Esophagus squamous epithelium (tissue), 5 donors: ENCODE measurements around the gene MAT2A. TPM values are rescaled to one million over a fixed set of nuclear protein-coding genes. Genes with fewer than 3 reads are reported as not detected.
A peak's percentile ranks its signal among the peaks of the same experiment; 100 is the strongest.
"Not testable (repeated sequence)": the region's sequence is repeated elsewhere in the genome, so short reads cannot be mapped to it uniquely, and the experiment has no call there.

ENCODE experiments used
- DNase-seq: peaks from one replicate; lab custom pipeline; 2025; lab: John Stamatoyannopoulos, UW
- H3K27ac ChIP-seq, 4 donors: fragments of 200-600 bp; sonication (generic); one replicate each; pipeline ENCODE4 v1.5.1; 2016 to 2019; ENCODE audit warnings: mild to moderate bottlenecking in 1 of 4
- H3K27me3 ChIP-seq, 4 donors: fragments of 200-600 bp; sonication (generic); 1 replicate in 3 of 4; 2 replicates in 1 of 4; pipeline versions ENCODE4 v1.5.1 to v1.6.0; 2017 to 2021; ENCODE audit warnings: antibody characterized with exemption in 1 of 4
- H3K36me3 ChIP-seq, 3 donors: fragments of 200-600 bp; sonication (generic); one replicate each; pipeline ENCODE4 v1.5.1; 2016 to 2019
- H3K4me1 ChIP-seq, 3 donors: fragments of 200-600 bp; sonication (generic); one replicate each; pipeline ENCODE4 v1.5.1; 2017 to 2019
- H3K4me3 ChIP-seq, 4 donors: fragments of 200-600 bp; sonication (generic); 1 replicate in 3 of 4; 2 replicates in 1 of 4; pipeline ENCODE4 v1.5.1; 2016 to 2019; ENCODE audit warnings: mild to moderate bottlenecking in 2 of 4, moderate library complexity in 1 of 4
- H3K9me3 ChIP-seq, 3 donors: fragments of 200-600 bp; sonication (generic); one replicate each; pipeline ENCODE4 v1.5.1; 2016 to 2019
- POLR2A ChIP-seq, 4 donors: fragments of 450-650 bp; IDR thresholded peaks; one replicate each; pipeline ENCODE4 v1.6.1; 2017; ENCODE audit warnings: antibody characterized with exemption in 4 of 4, mild to moderate bottlenecking in 4 of 4, moderate library complexity in 3 of 4
- WGBS, 2 donors: methylation state at CpG; one replicate each; pipeline ENCODE4 v1.1.5; 2018; 5-methylcytosine and 5-hydroxymethylcytosine counted together
- intact Hi-C: fragments of 100-400 bp; cut with DNase I; formaldehyde crosslinking; loops from one replicate; pipeline ENCODE4 v1.15.0; 2022
- total RNA-seq, 4 donors: library from RNA; depleted of rRNA; stranded (reverse); fragments of >200 nt; gene quantifications; one replicate each; pipeline ENCODE4 v1.1.0, GENCODE V29; 2016
- TF ChIP-seq, protein P1 (sequence below), 6 experiments: fragments of 450-650 bp in 4 of 6; fragments of 200-600 bp in 2 of 6; sonication (generic) in 2 of 6; IDR thresholded peaks; one replicate each; pipeline ENCODE4 v1.5.1; 2016 to 2019; ENCODE audit warnings: antibody characterized with exemption in 6 of 6, mild to moderate bottlenecking in 4 of 6, moderate library complexity in 4 of 6
- donor health status: DM: yes; HTN: yes; CAD: no.

MAT2A gene
- total RNA-seq, 4 donors from 2014 or later, result 81.8 to 272 (median 121) TPM

DNA sequence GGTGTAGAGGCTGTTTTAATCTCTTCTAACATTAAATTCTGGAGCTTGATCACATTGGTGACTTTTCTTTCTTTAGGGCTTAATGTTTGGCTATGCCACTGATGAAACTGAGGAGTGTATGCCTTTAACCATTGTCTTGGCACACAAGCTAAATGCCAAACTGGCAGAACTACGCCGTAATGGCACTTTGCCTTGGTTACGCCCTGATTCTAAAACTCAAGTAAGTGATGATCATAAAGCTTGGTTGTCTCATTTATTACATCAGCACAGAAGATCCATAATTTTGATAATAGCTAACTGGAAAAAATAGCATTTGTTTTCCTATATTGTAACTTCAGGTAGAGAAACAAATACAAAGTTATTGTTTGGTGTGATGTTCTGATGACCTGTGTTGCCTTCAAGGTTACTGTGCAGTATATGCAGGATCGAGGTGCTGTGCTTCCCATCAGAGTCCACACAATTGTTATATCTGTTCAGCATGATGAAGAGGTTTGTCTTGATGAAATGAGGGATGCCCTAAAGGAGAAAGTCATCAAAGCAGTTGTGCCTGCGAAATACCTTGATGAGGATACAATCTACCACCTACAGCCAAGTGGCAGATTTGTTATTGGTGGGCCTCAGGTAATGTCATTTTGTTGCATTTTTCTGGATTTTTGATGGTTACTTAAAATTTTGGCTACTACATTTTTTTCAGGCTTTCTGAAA is 2.9 kb downstream of the MAT2A start:
- DNase-seq, result no peak
- peak overlapping the region; percentile 71 to 84 (median 76) for H3K4me3 ChIP-seq
- peaks cover 19 to 59% (median 30%) of the 10 kb centered on the region in 3 donors for H3K36me3 ChIP-seq

DNA sequence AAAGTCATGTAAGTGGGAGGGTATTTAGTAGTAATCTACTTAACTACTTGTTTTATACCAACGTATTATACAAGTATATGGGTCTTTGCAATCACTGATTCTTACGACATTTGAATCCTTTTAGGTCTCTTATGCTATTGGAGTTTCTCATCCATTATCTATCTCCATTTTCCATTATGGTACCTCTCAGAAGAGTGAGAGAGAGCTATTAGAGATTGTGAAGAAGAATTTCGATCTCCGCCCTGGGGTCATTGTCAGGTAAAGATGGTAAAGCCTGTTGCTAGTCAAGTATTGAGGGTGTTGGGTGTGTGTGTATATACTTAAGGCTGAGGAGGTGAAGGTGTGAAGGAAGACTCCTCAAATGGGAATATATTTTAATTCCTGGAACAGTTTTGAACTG is 3.8 kb downstream of the MAT2A start:
- intact Hi-C loops, result no loop called here
- 48 to 62% methylated on average over 4 of the region's 4 CpGs for WGBS, 2 donors
- Histone ChIP-seq H3K27me3 (no peaks in the 10 kb centered on the region), H3K9me3 (no peaks in the 10 kb centered on the region), H3K27ac (peak overlapping the region in 3 of 4 donors; percentile 22 to 99 (median 96)), H3K4me1 (peaks cover 19 to 77% (median 39%) of the 10 kb centered on the region in 3 donors), H3K4me3 (peak overlapping the region in 2 of 4 donors; percentile 71 to 80), H3K36me3 (peaks cover 19 to 62% (median 30%) of the 10 kb centered on the region in 3 donors)
- TF ChIP-seq, protein P1, sequence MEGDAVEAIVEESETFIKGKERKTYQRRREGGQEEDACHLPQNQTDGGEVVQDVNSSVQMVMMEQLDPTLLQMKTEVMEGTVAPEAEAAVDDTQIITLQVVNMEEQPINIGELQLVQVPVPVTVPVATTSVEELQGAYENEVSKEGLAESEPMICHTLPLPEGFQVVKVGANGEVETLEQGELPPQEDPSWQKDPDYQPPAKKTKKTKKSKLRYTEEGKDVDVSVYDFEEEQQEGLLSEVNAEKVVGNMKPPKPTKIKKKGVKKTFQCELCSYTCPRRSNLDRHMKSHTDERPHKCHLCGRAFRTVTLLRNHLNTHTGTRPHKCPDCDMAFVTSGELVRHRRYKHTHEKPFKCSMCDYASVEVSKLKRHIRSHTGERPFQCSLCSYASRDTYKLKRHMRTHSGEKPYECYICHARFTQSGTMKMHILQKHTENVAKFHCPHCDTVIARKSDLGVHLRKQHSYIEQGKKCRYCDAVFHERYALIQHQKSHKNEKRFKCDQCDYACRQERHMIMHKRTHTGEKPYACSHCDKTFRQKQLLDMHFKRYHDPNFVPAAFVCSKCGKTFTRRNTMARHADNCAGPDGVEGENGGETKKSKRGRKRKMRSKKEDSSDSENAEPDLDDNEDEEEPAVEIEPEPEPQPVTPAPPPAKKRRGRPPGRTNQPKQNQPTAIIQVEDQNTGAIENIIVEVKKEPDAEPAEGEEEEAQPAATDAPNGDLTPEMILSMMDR (IDR thresholded peaks at IDR 0.05), result no peak
- no peak for TF ChIP-seq POLR2A (IDR thresholded peaks at IDR 0.05)
- DNase-seq, result no peak

More for the DNA sequence above, 2.9 kb downstream of the MAT2A start:
- Histone ChIP-seq H3K27ac (peak overlapping the region; percentile 35 to 99 (median 96)), H3K9me3 (no peaks in the 10 kb centered on the region), H3K27me3 (no peaks in the 10 kb centered on the region), H3K4me1 (peaks cover 19 to 79% (median 44%) of the 10 kb centered on the region in 3 donors)
- intact Hi-C loops, result no loop called here
- TF ChIP-seq, protein P1 (IDR thresholded peaks at IDR 0.05), result no peak
- no peak for TF ChIP-seq POLR2A (IDR thresholded peaks at IDR 0.05)
- 18 to 31% methylated on average over 5 of the region's 5 CpGs for WGBS, 2 donors

DNA sequence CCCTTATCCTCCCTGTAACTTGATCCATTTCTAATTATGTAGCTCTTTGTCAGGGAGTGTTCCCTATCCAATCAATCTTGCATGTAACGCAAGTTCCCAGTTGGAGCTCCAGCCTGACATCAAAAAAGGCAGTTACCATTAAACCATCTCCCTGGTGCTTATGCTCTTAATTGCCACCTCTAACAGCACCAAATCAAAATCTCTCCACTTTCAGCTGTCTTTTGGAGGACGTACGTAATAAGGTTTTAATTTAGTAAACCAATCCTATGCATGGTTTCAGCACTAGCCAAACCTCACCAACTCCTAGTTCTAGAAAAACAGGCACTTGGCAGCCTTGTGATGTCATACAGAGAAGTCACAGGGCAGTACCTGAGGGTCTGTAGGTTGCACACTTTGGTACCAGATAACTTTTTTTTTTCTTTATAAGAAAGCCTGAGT is 5.3 kb downstream of the MAT2A start:
- intact Hi-C loops, H3K9me3 ChIP-seq, DNase-seq, H3K27me3 ChIP-seq, H3K4me3 ChIP-seq: not testable (repeated sequence)
- H3K36me3 ChIP-seq, result peaks cover 19 to 77% (median 30%) of the 10 kb centered on the region in 3 donors
- H3K27ac ChIP-seq, result peak overlapping the region in 1 of 4 donors; percentile 68
- peaks cover 19 to 76% (median 39%) of the 10 kb centered on the region in 3 donors for H3K4me1 ChIP-seq
- TF ChIP-seq, protein P1 (IDR thresholded peaks at IDR 0.05), result peak in 1 of 6 experiments; percentile 0
- WGBS, 2 donors, result 48 to 56% methylated on average over 3 of the region's 3 CpGs

DNA sequence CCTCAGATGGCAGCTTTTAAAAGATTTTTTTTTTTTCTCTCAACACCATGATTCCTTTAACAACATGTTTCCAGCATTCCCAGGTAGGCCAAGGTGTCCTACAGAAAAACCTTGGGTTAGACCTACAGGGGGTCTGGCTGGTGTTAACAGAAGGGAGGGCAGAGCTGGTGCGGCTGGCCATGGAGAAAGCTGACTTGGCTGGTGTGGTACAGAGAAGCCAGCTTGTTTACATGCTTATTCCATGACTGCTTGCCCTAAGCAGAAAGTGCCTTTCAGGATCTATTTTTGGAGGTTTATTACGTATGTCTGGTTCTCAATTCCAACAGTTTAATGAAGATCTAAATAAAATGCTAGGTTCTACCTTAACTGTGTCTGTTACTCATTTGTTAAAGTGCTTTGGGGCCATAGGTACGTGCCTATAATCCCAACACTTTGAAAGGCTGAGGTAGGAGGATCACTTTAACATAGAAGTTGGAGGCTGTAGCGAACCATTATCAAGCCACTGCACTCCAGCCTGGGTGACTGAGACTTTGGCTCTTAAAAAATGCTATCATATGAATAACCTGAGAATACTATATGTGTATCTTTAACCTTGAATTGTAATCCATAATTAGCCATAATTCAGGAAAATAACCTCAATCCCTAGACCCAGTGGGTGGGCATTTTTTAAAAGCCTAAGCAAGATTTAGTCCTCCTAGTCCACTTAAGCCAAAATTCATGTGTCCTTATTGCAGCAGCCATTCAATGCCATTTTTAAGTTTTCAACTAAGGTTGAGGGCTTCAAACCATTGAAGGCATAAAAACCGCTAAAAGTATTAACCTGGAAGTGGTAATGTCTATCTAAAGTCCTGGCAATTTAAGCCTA is 6.2 kb downstream of the MAT2A start:
- Histone ChIP-seq H3K4me1 (peaks cover 19 to 75% (median 39%) of the 10 kb centered on the region in 3 donors), H3K36me3 (peaks cover 19 to 85% (median 30%) of the 10 kb centered on the region in 3 donors), H3K27ac (peak overlapping the region in 3 of 4 donors; percentile 54 to 68 (median 61))
- H3K9me3 ChIP-seq, H3K27me3 ChIP-seq, intact Hi-C loops, DNase-seq, H3K4me3 ChIP-seq: not testable (repeated sequence)
- WGBS, 2 donors, result 63 to 68% methylated on average over 4 of the region's 5 CpGs

DNA sequence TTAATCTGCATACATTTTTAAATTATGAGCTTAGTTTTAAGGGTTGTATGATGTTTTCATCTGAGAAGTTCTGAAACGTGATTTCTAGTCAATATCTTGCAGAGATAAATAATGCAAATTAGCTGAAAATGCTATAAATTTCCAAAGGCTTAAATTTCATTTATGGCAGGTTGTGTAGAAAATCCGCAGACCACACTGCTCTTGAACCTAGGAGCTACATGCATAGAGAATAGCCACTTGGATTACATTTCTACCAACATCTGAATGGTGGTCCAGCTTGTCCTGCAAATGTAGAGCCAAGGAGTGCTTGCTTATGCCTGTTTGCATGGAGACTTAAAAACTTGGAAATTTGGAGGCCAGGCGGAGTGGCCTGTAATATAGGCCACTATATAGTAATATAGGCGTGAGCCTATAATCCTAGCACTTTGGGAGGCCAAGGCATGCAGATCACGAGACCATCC is 6.8 kb downstream of the MAT2A start:
- no peak for DNase-seq
- Histone ChIP-seq H3K9me3 (no peaks in the 10 kb centered on the region), H3K4me1 (peaks cover 19 to 68% (median 36%) of the 10 kb centered on the region in 3 donors), H3K4me3 (no peak overlapping the region), H3K27me3 (no peaks in the 10 kb centered on the region), H3K36me3 (peaks cover 19 to 92% (median 30%) of the 10 kb centered on the region in 3 donors), H3K27ac (peak overlapping the region in 3 of 4 donors; percentile 26 to 68 (median 61))
- 40 to 67% methylated on average over 5 of the region's 5 CpGs for WGBS, 2 donors
- TF ChIP-seq, protein P1 (IDR thresholded peaks at IDR 0.05), result no peak
- TF ChIP-seq POLR2A (IDR thresholded peaks at IDR 0.05), result no peak
- intact Hi-C loops, result no loop called here
